ENCODE data around the gene SRRM5.
"Not testable (repeated sequence)": the region's sequence is repeated elsewhere in the genome, so short reads cannot be mapped to it uniquely, and the experiment has no call there.

Gene SRRM5, protein sequence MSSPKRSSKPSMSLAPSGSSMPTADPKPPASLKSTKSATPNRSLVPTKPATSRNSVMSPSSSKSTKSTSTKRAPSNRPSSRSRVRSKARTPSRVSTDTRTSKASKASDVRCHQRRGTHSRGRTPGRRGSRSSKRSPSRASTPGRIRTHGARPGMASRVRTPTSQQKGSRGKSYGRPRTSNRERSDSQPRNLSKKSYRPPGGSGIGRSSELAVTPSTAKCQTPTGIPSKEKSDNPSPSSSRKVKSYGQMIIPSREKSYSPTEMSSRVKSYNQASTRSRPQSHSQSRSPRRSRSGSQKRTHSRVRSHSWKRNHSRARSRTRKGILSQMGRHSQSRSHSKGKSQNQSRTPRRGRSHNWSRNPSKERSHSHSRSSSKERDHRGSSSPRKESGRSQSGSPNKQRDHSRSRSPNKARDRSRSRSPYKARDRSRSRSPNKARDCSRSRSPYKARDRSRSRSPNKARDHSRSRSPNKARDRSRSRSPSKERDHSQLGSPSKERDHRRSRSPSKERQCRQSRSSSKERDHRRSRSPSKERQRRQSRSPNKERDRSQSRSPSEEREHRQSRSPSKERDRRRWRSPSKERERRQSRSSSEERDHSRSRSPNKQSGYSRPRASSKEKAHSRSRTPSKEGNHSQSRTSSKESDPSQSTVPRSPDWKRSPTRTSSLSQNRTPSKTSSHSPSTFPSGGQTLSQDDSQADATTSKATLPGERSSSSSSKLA

DNA sequence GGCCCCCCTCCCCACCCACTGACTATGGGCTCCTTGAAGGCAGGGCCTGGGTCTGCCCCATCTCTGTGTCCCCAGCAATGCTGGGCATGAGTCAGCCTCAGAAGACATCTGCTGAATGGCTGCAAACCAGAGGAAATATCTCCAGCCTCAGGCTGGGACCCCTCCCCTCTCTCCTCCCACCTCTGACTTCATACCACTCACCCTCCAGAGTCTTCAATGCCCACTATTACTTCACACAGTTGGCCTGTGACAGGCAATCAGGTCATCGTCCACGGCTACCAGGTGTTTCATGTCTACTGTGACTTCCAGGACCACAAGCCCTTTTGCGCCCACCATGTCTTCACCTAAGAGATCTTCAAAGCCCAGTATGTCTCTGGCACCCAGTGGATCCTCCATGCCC lies at the start of gene SRRM5:
TSS of gene SRRM5 (plus strand) at position 301 of the 400 bp plus-strand sequence. CDS start at position 335, 34 bp downstream.
- no peak for DNase-seq

DNA sequence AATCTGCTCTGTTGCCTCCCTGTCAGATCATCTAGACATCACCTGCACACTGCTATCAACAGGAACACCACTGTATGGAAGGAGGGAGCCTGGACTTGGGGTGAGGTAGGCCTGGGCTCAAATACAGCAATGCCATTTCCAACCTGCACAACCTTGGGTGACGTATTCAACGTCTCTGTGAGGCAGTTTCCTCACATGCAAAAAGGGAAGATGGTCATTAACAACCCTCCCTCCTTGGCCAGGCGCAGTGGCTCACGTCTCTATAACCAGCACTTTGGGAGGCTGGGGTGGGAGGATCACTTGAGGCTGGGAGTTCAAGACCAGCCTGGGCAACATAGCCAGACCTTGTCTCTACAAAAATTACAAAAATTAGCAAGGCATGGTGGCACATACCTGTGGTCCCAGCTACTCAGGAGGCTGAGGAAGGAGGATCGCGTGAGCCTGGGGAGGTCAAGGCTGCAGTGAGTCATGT lies 49.6 kb upstream of the SRRM5 start:
- no peak for DNase-seq

DNA sequence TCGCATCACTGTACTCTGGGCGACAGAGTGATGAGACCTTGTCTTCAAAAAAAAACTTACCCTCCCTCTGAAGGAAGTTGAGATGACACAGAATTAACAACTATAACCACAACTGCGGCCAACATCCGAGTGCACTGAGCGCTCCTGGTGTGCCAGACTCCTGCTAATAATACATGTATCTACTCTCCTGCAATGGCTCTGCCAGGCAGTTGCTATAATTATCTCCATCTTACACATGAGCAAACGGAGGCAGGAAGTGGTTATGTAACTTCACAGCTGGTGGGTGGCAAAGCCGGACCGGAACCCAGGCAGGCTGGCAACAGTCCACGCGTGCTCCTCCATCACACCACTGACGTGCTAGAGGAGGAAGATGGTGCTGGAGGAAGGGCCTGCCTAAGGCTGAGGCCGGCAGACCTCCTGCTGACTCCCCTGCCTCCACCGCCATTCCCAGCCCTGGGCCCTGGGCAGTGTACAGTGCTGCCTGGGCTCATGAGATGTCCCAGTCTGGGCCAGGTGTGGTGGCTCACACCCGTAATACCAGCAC lies 49.1 kb upstream of the SRRM5 start:
- DNase-seq: peak; percentile 11

DNA sequence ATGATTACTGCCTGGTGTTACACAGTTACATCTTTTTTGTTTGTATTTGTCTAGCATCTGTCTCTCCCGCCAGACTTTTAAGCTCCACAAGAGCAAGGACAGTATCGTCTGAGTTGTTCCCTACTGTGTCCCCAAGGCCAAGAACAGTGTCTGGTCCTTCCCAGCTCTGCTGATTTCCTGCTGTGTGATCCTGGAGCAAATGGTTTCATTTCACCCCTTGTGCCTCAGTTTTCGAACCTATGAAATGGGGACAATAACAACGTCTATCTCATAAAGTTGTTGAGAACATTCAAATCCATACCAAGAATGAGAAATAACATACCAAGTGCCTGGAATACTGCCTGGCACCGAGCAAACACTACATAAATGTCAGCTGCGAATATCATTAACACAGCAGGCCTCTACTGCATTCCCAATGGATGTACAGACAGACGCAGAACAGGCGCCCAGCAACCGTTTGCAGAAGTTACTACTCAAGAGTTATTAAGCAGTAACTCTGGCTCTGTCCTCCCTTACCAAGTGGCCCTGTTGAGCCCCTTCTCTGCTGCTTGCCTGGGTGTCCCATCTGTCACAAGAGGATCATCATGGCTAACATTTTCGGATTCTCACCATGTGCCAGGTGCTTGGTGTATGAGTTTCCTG lies 48.0 kb upstream of the SRRM5 start:
- DNase-seq: no peak

DNA sequence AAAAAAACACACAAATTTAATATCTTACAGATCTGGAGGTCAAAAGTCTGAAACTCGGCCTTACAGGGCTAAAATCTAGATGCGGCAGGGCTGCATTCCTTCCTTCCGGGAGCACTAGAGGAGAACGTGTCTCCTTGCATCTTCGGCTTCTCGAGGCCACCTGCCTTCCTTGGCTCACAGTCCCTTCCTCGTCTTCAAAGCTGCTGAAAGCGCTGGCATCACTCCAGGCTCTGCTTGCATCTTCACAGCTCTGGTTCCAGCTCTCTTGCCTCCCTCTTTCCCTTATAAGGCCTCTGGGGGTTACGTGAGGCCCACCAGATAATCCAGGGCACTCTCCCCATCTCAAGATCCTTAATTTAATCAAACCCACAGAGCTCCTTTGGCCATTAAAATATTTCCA lies 47.1 kb upstream of the SRRM5 start:
- DNase-seq: no peak

DNA sequence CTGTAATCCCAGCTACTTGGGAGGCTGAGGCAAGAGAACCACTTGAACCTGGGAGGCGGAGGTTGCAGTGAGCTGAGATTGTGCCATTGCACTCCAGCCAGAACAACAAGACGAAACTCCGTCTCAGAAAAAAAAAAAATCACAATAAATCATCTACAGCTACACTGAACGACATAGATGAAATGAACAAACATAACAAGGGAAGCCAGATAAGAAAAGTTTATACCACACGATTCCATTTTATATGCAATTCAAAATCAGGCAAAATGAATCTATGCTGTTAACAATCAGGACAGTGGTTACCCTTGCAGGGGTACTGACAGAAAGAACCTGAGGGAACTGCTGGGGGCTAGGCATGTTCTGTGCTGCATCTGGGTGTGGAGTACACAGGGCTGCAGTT lies 42.2 kb upstream of the SRRM5 start:
- no peak for DNase-seq

DNA sequence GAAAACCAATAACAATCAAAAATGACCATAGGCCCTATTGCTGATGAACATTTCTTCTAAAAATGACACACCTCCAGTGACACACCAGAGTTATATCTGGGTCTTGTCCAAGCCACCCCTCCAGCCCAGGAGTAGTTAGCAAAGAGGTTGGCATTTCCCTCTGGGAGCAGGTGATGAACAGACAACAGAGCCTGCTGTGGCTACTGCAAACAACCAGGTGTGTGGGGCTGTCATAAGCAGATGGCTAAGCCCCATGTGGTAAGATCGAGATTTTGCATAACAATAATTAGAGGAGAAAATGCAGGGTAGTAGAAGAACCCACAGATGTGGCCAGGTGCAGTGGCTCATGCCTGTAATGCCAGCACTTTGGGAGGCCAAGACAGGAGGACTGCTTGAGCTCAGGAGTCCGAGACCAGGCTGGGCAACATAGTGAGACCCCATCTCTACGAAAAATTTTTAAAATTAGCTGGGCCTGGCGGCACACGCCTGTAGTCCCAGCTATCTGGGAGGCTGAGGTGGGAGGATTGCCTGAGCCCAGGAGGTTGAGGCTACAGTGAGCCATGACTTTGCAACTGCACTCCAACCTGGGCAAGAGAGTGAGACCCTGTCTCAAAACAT lies 41.6 kb upstream of the SRRM5 start:
- DNase-seq: peak; percentile 11

DNA sequence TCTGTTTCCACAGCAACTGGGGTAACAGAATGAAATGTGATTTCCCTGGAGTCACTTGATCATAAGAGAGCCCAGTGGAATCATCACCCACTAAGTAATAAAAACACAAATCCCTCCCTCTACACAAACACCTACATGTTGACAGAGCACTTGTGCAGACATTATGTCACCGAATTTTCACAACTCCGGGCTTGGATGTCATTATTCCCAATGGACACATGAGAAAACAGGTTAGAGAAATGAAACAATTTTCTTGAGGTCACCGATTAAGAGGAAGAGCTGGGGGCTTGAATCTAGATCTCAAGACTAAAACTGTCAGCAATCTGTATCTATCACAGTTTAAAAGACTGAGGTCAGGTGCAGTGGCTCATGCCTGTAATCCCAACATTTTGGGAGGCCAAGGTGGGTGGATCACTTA lies 39.7 kb upstream of the SRRM5 start:
- DNase-seq: peak; percentile 47

DNA sequence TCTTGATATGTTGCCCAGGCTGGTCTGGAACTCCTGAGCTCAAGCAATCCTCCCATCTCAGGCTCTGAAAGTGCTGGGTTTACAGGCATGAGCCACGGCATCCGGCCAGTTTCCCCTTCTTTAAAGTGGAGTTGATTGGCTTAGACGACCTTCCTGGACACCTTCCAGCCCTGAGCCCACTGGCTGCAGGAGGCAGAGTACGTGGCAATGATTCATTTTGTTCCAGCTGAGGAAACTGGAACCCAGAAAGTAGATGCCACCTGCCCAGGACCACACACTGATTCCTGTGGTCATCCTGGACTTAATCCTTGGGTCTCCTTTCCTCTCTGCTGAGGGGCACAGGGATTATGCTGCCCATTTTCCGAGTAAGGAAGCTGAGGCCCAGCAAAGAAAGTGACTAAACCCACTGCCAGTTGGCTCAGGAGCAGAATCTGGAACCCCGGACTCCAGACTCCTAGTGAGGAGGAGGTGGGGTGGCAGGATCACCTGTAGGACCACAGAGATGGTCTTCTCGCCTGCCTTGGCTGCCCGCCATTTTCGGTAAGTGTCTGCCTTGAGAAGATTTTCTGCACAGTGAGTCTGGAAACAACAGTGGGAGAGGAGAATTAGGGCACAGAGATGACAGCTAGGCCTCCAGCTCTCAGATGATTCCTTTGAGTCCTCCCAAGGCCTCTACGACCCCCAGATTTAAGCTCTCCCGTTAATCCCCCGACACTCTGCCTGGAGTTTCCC lies 37.3 kb upstream of the SRRM5 start:
- DNase-seq: no peak

DNA sequence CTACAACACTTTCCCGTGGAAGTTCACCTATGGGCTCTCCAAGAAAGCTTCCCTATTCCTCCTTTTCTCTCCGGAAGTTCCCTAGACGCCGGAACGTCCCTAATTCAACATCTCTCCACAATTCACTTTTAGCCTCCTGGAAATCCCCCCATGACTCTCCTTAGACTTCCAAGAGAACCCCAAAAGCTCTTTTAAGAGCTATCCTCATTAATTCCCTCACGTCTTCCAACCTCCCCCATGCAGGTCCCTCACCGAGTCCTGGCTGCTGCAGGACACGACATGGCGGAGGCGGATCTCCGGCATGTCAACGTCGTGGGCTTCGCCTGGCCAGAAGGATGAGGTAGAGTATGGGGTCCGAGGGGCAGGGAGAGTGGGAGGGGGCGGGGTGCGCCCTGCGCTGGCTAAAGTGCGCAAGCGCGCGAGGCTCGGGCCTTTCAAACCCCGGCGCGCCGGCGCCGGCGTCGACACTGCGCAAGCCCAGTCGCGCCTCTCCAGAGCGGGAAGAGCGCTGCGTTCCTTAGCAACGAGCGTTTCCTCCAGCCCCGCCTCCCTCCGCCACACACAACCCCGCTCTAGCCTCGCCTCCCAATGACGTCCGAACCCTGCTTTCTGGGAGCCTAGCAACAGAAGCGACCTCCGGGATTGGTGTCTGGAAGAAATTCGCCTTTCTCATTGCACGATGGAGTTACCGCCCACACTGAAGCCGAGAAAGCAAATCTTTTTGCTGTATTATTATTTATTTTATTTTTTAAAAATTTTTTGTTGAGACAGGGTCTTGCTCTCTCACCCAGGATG lies 36.5 kb upstream of the SRRM5 start, which contains the start of the genes PINLYP and XRCC1:
TSS of gene PINLYP (plus strand) at position 646 of the 795 bp plus-strand sequence. CDS start 1,391 bp downstream, outside the sequence.
TSS of gene XRCC1 (minus strand) at position 372 of the 795 bp plus-strand sequence. CDS start at position 303, 69 bp downstream.
- peak; percentile 96 for DNase-seq

DNA sequence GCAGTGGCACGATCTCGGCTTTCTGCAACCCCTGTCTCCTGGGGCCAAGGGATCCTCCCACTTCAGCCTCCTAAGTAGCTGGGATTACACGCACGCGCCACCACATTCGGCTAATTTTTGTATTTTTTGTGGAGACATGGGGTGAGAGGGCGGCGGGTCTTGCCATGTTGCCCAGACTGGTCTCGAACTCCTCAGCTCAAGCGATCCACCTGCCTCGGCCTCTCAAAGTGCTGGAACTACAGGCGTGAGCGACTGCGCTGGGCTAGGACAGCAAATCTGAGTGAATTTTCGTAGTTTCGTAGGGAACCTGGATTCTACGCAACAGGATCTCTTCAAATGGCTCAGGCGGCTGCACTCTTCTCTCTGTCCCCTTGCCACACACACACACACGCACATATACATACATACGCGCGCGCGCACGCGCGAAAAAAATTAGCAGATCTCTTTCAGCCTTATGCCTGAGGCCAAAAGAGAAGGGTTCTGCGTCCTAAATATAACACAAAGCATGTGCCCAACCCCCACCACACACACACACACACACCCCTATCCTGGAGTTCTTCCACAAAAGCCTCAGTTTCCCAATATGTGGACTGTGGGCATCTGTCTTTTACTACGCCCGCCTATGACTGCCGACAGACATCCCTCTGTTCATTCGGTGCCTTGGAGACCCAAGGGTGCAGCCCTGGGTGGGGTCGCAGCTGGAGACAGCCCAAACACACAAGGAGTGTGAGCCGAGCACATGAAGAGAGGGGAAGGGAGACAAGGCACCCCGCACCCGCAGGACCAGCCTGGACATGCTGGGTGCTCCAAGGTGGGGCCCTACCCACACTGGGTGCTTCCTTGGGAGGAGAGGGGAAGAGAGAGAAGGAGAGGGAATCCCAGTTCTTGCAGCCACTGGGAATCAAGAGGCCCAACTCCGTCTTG lies 35.7 kb upstream of the SRRM5 start:
- no peak for DNase-seq

DNA sequence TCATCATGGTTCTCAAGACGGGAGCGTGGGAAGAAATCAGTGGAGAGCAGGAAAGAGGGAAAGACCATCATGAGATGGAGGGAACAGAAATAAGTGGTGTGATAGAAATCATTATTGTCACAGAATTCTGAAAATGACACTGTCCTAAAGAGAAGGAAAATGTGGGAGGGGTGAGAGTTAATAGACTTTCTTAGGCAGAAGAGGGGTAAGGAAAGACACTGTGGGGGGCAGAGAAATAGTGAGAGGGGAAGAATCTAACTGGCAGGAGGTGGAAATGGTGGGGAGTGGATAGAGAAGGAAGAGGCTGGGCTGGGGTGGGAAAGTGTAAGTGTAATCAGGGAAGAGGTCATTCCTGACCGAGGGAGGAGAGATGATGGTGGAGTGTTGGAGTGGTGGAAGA lies 33.1 kb upstream of the SRRM5 start:
- no peak for DNase-seq

DNA sequence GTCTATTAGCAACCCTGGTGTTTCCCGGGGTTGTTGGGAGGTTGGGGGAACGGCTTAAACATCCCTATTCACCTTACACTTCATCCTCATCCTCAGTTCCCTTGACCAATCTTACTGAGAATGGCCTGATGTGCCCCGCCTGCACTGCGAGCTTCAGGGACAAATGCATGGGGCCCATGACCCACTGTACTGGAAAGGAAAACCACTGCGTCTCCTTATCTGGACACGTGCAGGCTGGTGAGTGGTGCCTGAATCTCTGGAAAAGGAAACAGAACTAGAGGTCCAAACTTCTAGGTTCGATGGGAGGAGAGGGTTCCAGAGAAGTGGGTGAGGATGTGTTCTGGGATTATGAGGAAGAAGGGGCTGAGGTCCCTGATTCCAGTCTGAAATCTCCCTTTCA lies 30.4 kb upstream of the SRRM5 start:
- DNase-seq: no peak

DNA sequence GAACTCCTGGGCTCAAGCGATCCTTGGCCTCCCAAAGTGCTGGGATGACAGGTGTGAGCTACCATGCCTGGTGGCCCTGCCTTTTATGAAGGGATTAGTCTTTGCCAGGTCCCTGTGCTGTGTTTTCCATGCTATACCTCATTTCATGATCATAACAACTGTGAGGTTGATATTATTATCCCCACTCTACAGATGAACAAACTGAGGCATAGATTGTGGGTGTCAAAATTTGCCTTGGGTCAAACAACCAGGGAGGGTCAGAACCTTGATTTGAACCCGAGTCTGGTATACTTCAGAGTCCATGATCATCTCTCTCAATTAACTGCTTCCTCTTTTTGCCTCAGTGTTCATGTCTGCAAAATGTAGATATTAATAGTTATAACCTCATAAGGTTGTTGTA lies 29.4 kb upstream of the SRRM5 start:
- no peak for DNase-seq

DNA sequence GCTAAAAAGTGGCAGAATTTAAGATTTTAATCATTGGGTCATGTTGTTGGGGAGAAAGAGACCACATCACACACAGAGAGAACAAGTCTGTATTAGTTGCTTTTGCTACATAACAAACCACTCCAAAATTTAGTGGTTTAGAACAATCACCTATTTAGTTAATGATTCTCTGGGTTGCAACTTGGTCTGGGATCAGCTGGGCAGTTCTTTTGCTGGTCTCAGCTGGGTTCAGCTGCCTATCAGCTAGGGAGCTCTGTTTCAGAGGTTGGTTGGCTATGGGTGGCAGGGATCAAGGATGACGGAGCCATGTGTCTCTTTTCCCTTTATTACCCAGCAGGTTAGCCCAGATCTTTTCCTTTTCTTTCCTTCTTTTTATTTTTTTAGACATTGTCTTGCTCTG lies 27.4 kb upstream of the SRRM5 start:
- no peak for DNase-seq

DNA sequence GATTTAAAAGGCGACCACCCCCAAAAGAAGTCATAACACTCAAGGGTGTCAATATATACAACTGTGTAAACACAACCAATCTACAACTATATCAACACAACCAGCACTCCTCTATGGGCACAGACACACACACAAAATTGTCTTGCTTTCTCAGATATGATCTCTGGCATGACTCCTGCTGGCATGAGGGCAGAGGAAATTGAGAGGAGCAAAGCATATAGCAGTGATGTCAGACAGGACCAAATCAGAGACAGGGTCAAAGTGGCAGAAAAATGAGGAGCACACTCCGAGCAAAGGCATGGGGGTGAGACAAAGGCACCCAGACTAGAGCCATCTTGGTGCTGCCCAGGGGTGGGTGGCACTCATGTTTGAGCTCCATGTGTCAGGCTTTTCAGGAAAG lies 25.5 kb upstream of the SRRM5 start:
- DNase-seq: no peak

DNA sequence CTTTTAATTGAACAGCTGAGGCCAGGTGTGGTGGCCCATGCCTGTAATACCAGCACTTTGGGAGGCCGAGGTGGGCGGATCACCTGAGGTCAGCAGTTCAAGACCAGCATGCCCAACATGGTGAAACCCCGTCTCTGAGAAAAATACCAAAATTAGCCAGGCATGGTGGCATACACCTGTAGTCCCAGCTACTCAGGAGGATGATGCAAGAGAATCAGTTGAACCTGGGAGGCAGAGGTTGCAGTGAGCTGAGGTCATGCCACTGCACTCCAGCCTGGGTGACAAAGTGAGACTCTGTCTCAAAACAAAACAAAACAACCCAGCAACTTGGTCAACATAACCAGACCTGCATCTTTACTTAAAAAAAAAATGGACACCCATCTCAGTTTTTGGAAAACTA lies 24.9 kb upstream of the SRRM5 start:
- DNase-seq: not testable (repeated sequence)

DNA sequence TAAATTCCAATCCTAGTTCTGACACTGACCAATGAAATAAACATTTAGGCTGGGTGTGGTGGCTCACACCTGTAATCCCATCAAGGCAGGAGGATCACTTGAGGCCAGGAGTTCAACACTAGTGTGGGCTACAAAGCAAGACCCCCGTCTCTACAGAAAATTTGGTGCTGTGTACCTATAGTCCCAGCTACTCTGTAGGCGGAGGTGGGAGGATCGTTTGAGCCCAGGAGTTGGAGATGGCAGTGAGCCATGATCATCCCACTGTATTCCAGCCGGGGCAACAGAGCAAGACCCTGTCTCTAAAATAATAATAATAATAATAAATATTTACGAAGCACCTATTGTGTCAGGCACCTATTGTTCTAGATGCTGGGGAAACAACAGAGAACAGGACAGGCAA lies 22.6 kb upstream of the SRRM5 start:
- no peak for DNase-seq

DNA sequence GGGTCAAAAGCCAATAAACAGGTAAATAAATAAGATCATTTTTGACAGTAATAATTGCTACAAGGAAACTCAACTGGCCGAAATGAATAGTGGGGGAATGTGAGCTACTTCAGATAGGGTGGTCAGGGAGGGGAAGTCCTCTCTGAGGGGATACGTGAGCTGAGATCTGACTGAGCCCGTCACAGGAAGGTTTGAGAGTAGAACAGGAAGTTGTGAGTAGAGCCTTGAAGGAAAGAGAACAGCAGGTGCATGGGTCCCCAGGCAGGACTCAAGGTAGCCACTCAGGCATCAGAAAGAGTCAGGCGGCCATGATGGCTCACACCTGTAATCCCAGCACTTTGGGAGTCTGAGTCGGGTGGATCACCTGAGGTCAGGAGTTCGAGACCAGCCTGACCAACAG lies 22.2 kb upstream of the SRRM5 start:
- no peak for DNase-seq

Data from NCI-H510A (cell line).